H1 (cell line): ENCODE data around the gene TMEM14B. TPM values are rescaled to one million over a fixed set of nuclear protein-coding genes. Genes with fewer than 3 reads are reported as not detected.

Source experiments
- CTCF ChIA-PET: fragments of 300-600 bp; sonication (Branson Sonifier 250); formaldehyde crosslinking; loops from one replicate; lab custom pipeline; 2021; ENCODE audit not compliant: partially characterized antibody; lab: Charles Lee
- POLR2A ChIA-PET: fragments of 300-600 bp; sonication (Branson Sonifier 250); formaldehyde crosslinking; loops from one replicate; lab custom pipeline; 2021; ENCODE audit warnings: inconsistent platforms; ENCODE audit not compliant: partially characterized antibody; lab: Charles Lee
- DNase-seq, 2 experiments: peaks; one replicate each; pipeline versions ENCODE4 v3.0.0 to v3.0.0-alpha.2; 2010 to 2022; ENCODE audit warnings: low spot score in 2 of 2, low read depth in 1 of 2, mixed read lengths in 1 of 2
- FAIRE-seq: peaks from 2 replicates; lab custom pipeline; 2011; peaks lifted over from hg19 to GRCh38; lab: Jason Lieb, UNC
- H2AFZ ChIP-seq: 2 replicates; pipeline ENCODE4 v1.8.1; 2012; ENCODE audit warnings: low read length, inconsistent platforms
- H2AK5ac ChIP-seq: 2 replicates; pipeline ENCODE4 v1.6.1; 2013; ENCODE audit warnings: low read depth, low read length
- H2BK120ac ChIP-seq: replicated peaks from 2 replicates; pipeline ENCODE3; 2013; ENCODE audit warnings: low read depth, low read length, inconsistent platforms
- H2BK12ac ChIP-seq: 2 replicates; pipeline ENCODE4 v1.6.1; 2013; ENCODE audit warnings: low read depth, low read length
- H2BK15ac ChIP-seq: 2 replicates; pipeline ENCODE4 v1.6.1; 2013; ENCODE audit warnings: low read length
- H2BK20ac ChIP-seq: 2 replicates; pipeline ENCODE4 v1.6.1; 2013; ENCODE audit warnings: low read length
- H2BK5ac ChIP-seq: 2 replicates; pipeline ENCODE4 v1.6.1; 2013; ENCODE audit warnings: low read depth, low read length
- H3K14ac ChIP-seq: 2 replicates; pipeline ENCODE4 v1.6.1; 2013; ENCODE audit warnings: inconsistent platforms; ENCODE audit not compliant: insufficient read length
- H3K18ac ChIP-seq: 2 replicates; pipeline ENCODE4 v1.6.1; 2013; ENCODE audit warnings: low read length; ENCODE audit errors: extremely low read depth
- H3K23ac ChIP-seq: 2 replicates; pipeline ENCODE4 v1.6.1; 2013; ENCODE audit warnings: inconsistent platforms; ENCODE audit not compliant: insufficient read length
- H3K23me2 ChIP-seq: 2 replicates; pipeline ENCODE4 v1.6.1; 2013; ENCODE audit warnings: low read depth, low read length
- H3K27ac ChIP-seq: 2 replicates; pipeline ENCODE4 v1.6.1; 2011; ENCODE audit warnings: low read depth, low read length, inconsistent platforms
- H3K27me3 ChIP-seq, 4 experiments: replicated peaks in 1 of 4; 1 replicate in 1 of 4; 2 replicates in 3 of 4; pipeline versions ENCODE4 v1.6.1 to v1.8.1; 2011 to 2013; ENCODE audit warnings: low read length in 3 of 4, mild to moderate bottlenecking in 3 of 4, inconsistent platforms in 2 of 4, mixed read lengths in 2 of 4, moderate library complexity in 1 of 4; ENCODE audit not compliant: control insufficient read depth in 3 of 4, insufficient read depth in 3 of 4; ENCODE audit errors: extremely low read depth in 1 of 4
- H3K36me3 ChIP-seq, 4 experiments: 2 replicates each; pipeline versions ENCODE4 v1.6.1 to v1.8.1; 2011 to 2013; ENCODE audit warnings: mild to moderate bottlenecking in 4 of 4, low read length in 3 of 4, moderate library complexity in 2 of 4, control low read depth in 1 of 4, inconsistent platforms in 1 of 4; ENCODE audit not compliant: insufficient read depth in 4 of 4, control insufficient read depth in 2 of 4
- H3K4ac ChIP-seq: replicated peaks from 2 replicates; pipeline ENCODE3; 2013; ENCODE audit warnings: low read length, low read depth, mixed read lengths, inconsistent platforms; ENCODE audit not compliant: insufficient read length
- H3K4me1 ChIP-seq, 4 experiments: replicated peaks in 1 of 4; 1 replicate in 1 of 4; 2 replicates in 3 of 4; pipeline versions ENCODE4 v1.6.1 to v1.8.1; 2011 to 2013; ENCODE audit warnings: low read length in 3 of 4, inconsistent platforms in 2 of 4, mixed read lengths in 1 of 4; ENCODE audit not compliant: insufficient read depth in 4 of 4, control insufficient read depth in 3 of 4
- H3K4me2 ChIP-seq, 2 experiments: 2 replicates each; pipeline versions ENCODE4 v1.6.1 to v1.8.1; 2011 to 2013; ENCODE audit warnings: low read depth in 2 of 2, low read length in 2 of 2, control low read depth in 1 of 2, inconsistent platforms in 1 of 2, mild to moderate bottlenecking in 1 of 2; ENCODE audit not compliant: insufficient read depth in 1 of 2
- H3K4me3 ChIP-seq, 4 experiments: fragments of 200-600, 300-600 bp in 1 of 4; sonication (generic), shearing (Covaris generic), sonication (Bioruptor Twin) in 1 of 4; 2 replicates each; pipeline versions ENCODE4 v1.5.1 to v1.8.1; 2011 to 2016; ENCODE audit warnings: low read length in 4 of 4, low read depth in 3 of 4, control low read depth in 2 of 4, inconsistent platforms in 2 of 4, mild to moderate bottlenecking in 2 of 4, mixed read lengths in 1 of 4, moderate library complexity in 1 of 4; ENCODE audit not compliant: insufficient read depth in 2 of 4; ENCODE audit errors: extremely low read depth in 1 of 4
- H3K56ac ChIP-seq: replicated peaks from 2 replicates; pipeline ENCODE3; 2013; ENCODE audit warnings: low read depth, mild to moderate bottlenecking, mixed read lengths, low read length, inconsistent platforms; ENCODE audit not compliant: insufficient read length
- H3K79me1 ChIP-seq: 2 replicates; pipeline ENCODE4 v1.6.1; 2013; ENCODE audit warnings: low read depth, low read length, control low read depth
- H3K79me2 ChIP-seq, 2 experiments: 2 replicates each; pipeline versions ENCODE4 v1.6.1 to v1.8.1; 2012 to 2013; ENCODE audit warnings: low read length in 2 of 2, mild to moderate bottlenecking in 2 of 2, inconsistent platforms in 1 of 2; ENCODE audit not compliant: insufficient read depth in 2 of 2, control insufficient read depth in 1 of 2
- H3K9ac ChIP-seq, 4 experiments: replicated peaks in 1 of 4; 1 replicate in 1 of 4; 2 replicates in 3 of 4; pipeline versions ENCODE4 v1.6.1 to v1.8.1; 2011 to 2013; ENCODE audit warnings: low read depth in 3 of 4, low read length in 3 of 4, control low read depth in 2 of 4, mild to moderate bottlenecking in 2 of 4, moderate library complexity in 2 of 4, inconsistent platforms in 1 of 4; ENCODE audit errors: extremely low read depth in 1 of 4
- H3K9me3 ChIP-seq, 2 experiments: 2 replicates each; pipeline versions ENCODE4 v1.6.1 to v1.8.1; 2012 to 2013; ENCODE audit warnings: mild to moderate bottlenecking in 2 of 2, moderate library complexity in 2 of 2, control low read depth in 1 of 2, inconsistent platforms in 1 of 2, low read depth in 1 of 2, low read length in 1 of 2, mixed read lengths in 1 of 2; ENCODE audit not compliant: insufficient read depth in 2 of 2
- H4K20me1 ChIP-seq, 2 experiments: replicated peaks in 1 of 2; 2 replicates each; pipeline versions ENCODE3 to v1.8.1; 2011 to 2013; ENCODE audit warnings: inconsistent platforms in 2 of 2, low read length in 2 of 2, mild to moderate bottlenecking in 1 of 2; ENCODE audit not compliant: insufficient read depth in 2 of 2, control insufficient read depth in 1 of 2
- H4K5ac ChIP-seq: 2 replicates; pipeline ENCODE4 v1.6.1; 2013; ENCODE audit warnings: low read length, low read depth, mixed read lengths, inconsistent platforms; ENCODE audit not compliant: insufficient read length
- H4K8ac ChIP-seq: 2 replicates; pipeline ENCODE4 v1.8.0; 2013; ENCODE audit warnings: mild to moderate bottlenecking, moderate library complexity, low read length, inconsistent platforms; ENCODE audit not compliant: insufficient read depth; ENCODE audit errors: extremely low read depth
- H4K91ac ChIP-seq: replicated peaks from 2 replicates; pipeline ENCODE3; 2013; ENCODE audit warnings: low read length, mixed read lengths, inconsistent platforms; ENCODE audit not compliant: insufficient read length
- ASH2L ChIP-seq: fragments of 200-600, 300-600 bp; sonication (generic); IDR thresholded peaks from one replicate; pipeline ENCODE4 v1.7.1; 2017; ENCODE audit warnings: low read length
- BACH1 ChIP-seq: IDR thresholded peaks from 2 replicates; pipeline ENCODE4 v1.6.1; 2012; ENCODE audit warnings: low read length, improper control_type of control experiment
- CBX5 ChIP-seq: fragments of 300-800, 300-1000 bp; sonication (generic); IDR thresholded peaks from 2 replicates; pipeline ENCODE4 v1.7.1; 2016; ENCODE audit warnings: antibody characterized with exemption, low read length, low read depth
- CHD2 ChIP-seq: IDR thresholded peaks from 2 replicates; pipeline ENCODE4 v1.6.1; 2012; ENCODE audit warnings: low read length, improper control_type of control experiment
- CREB1 ChIP-seq: IDR thresholded peaks from 2 replicates; pipeline ENCODE4 v1.6.1; 2012; ENCODE audit warnings: inconsistent platforms
- EZH2 ChIP-seq: fragments of 200-600 bp; sonication (generic); IDR thresholded peaks from 2 replicates; pipeline ENCODE4 v1.7.1; 2012; ENCODE audit warnings: low read depth, mild to moderate bottlenecking, moderate library complexity, low read length, inconsistent platforms; ENCODE audit not compliant: severe bottlenecking
- KDM4A ChIP-seq: IDR thresholded peaks from one replicate; pipeline ENCODE4 v1.7.1; 2012; ENCODE audit warnings: low read depth, mild to moderate bottlenecking, moderate library complexity, low read length, inconsistent platforms; ENCODE audit not compliant: severe bottlenecking
- KDM5A ChIP-seq: fragments of 200-600 bp; IDR thresholded peaks from 2 replicates; pipeline ENCODE4 v1.7.1; 2012; ENCODE audit warnings: mild to moderate bottlenecking, low read length, inconsistent platforms, mixed read lengths
- RNF2 ChIP-seq: fragments of 200-900, 300-1000 bp; sonication (generic); IDR thresholded peaks from 2 replicates; pipeline ENCODE4 v1.7.1; 2016; ENCODE audit warnings: borderline replicate concordance, low read depth, mild to moderate bottlenecking, antibody characterized with exemption, low read length; ENCODE audit not compliant: poor library complexity, severe bottlenecking; ENCODE audit errors: missing control alignments
- TBP ChIP-seq: IDR thresholded peaks from 2 replicates; pipeline ENCODE4 v1.6.1; 2011; ENCODE audit warnings: low read depth, low read length, improper control_type of control experiment
- WGBS, 2 experiments: shearing (Covaris generic) in 1 of 2; methylation state at CpG; one replicate each; pipeline versions ENCODE4 v1.1.6 to v1.1.7; 2013 to 2015; ENCODE audit warnings: low lambda C conversion rate in 2 of 2, mixed read lengths in 2 of 2, inconsistent platforms in 1 of 2, low coverage in 1 of 2, missing lambda C conversion rate in 1 of 2; ENCODE audit not compliant: insufficient replicate concordance in 2 of 2, insufficient coverage in 1 of 2, insufficient read length in 1 of 2; ENCODE audit errors: extremely low coverage in 1 of 2, missing lambda C conversion rate in 1 of 2; 5-methylcytosine and 5-hydroxymethylcytosine counted together
- polyA plus RNA-seq, 7 experiments: library from polyadenylated mRNA; depleted of rRNA in 3 of 7; stranded (reverse) in 5 of 7; unstranded in 2 of 7; fragments of >200 nt in 5 of 7; fragments of 200-250 nt in 2 of 7; gene quantifications; 1 replicate in 5 of 7; 2 replicates in 1 of 7; 4 replicates in 1 of 7; pipeline versions ENCODE4 v1.2.1 to v1.2.3, GENCODE V29; 2011 to 2013; ENCODE audit warnings: missing spikeins in 2 of 7, mixed read lengths in 2 of 7
- total RNA-seq: library from RNA; stranded (reverse); fragmentation: NEBNext Ultra II Directional; extraction: Animal tissue kit (Norgen Biotek cat#: 25700); gene quantifications from 2 replicates; pipeline ENCODE4 v1.2.1, GENCODE V29; 2021

Gene TMEM14B
- total and polyA plus RNA-seq, 2 of the 8 experiments (the other 6 are each of a cell fraction or from before 2014, with no cell fraction given), result 84.6 to 109 TPM

DNA sequence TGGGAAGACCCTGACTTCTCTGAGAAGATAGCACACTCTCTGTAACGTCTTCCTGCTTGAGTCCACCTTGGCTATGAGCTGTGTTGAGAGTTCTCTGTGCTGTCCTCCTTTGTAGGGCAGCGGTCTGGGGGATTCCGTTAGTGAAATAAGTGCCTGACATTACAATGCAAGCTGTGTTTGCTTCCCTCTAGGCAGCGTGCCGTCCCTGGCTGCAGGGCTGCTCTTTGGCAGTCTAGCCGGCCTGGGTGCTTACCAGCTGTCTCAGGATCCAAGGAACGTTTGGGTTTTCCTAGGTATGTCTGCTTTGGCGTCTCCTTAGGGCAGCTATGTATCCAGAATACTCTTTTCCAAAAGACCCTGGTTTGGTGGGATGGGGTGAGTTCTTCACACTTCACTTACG lies 21.9 kb upstream of the TMEM14B start:
- Histone ChIP-seq H3K4me2 (no peak overlapping the region; a peak in 1 of 4 replicates), H4K91ac (no peak overlapping the region), H2BK15ac (no peak overlapping the region), H2BK12ac (no peak overlapping the region), H2AFZ (no peak overlapping the region), H2AK5ac (no peak overlapping the region), H3K18ac (no peak overlapping the region), H3K56ac (no peak overlapping the region), H3K27me3 (no peaks in the 10 kb centered on the region), H3K9ac (no peak overlapping the region; a peak in 1 of 7 replicates), H2BK20ac (no peak overlapping the region), H3K79me1 (peaks cover 8% of the 10 kb centered on the region; the same call in 1 of the 2 replicates), H3K9me3 (no peaks in the 10 kb centered on the region; a peak in 1 of 4 replicates), H2BK5ac (no peak overlapping the region), H3K36me3 (peaks cover 6 to 44% (median 20%) of the 10 kb centered on the region in 4 experiments), H3K4me3 (no peak overlapping the region), H3K14ac (no peak overlapping the region), H3K27ac (no peak overlapping the region), H3K79me2 (peaks cover 8 to 18% of the 10 kb centered on the region in 2 experiments; a peak in 3 of 4 replicates), H2BK120ac (no peak overlapping the region), H4K8ac (no peak overlapping the region), H4K20me1 (no peaks in the 10 kb centered on the region), H3K4ac (no peak overlapping the region), H3K4me1 (peaks cover 0 to 12% (median 4%) of the 10 kb centered on the region in 4 experiments; a peak in 3 of 7 replicates), H3K23ac (no peak overlapping the region), H4K5ac (no peak overlapping the region), H3K23me2 (peaks cover 4% of the 10 kb centered on the region; the same call in 1 of the 2 replicates)
- TF ChIP-seq CHD2 (no peak), CBX5 (no peak), KDM5A (no peak), CREB1 (no peak), EZH2 (no peak), KDM4A (no peak), ASH2L (no peak), BACH1 (no peak), TBP (no peak), RNF2 (no peak)
- WGBS, 2 experiments, result 84% methylated on average over 9 of the region's 9 CpGs; no CpG with 5 or more reads in 1 of the 2 experiments
- ChIA-PET CTCF (interaction anchor here (0.6 kb wide), 1 partner anchor 32 kb away, joined by 3 read pairs; no protein-coding TSS in a partner anchor), POLR2A (interaction anchor here (0.5 to 4.0 kb wide), 4 partner anchors 19 to 263 kb away, joined by 3 to 22 read pairs (median 3); partner anchors contain the start of gene TMEM14B)
- no peak for DNase-seq
- no peak for FAIRE-seq
